HepG2 (cell line): ENCODE results near the gene PLPP3. TPM values are rescaled to one million over a fixed set of nuclear protein-coding genes. Genes with fewer than 3 reads are reported as not detected.

Source experiments
- CENPX ChIP-seq: sonication (generic); formaldehyde crosslinking; IDR thresholded peaks from 2 replicates; pipeline ENCODE4 v1.9.0; 2021; ENCODE audit warnings: mild to moderate bottlenecking, missing genetic modification reagents, moderate library complexity
- HNRNPK ChIP-seq: fragments of 200-400 bp; formaldehyde crosslinking; IDR thresholded peaks from 2 replicates; pipeline ENCODE4 v1.6.1; 2018; ENCODE audit warnings: low read length, low read depth, moderate library complexity, mild to moderate bottlenecking; ENCODE audit not compliant: poor library complexity, severe bottlenecking
- PRDM4 ChIP-seq: sonication (generic); formaldehyde crosslinking; IDR thresholded peaks from 2 replicates; pipeline ENCODE4 v1.9.0; 2021; ENCODE audit warnings: missing genetic modification reagents, borderline replicate concordance
- SP1 ChIP-seq, 2 experiments: fragments of 450-650 bp in 1 of 2; sonication (generic) in 1 of 2; formaldehyde crosslinking in 1 of 2; IDR thresholded peaks; 2 replicates each; pipeline versions ENCODE4 v1.4.0 to v1.6.1; 2016 to 2020; ENCODE audit warnings: missing genetic modification reagents in 1 of 2
- THAP7 ChIP-seq: sonication (generic); formaldehyde crosslinking; IDR thresholded peaks from 2 replicates; pipeline ENCODE4 v1.8.1; 2023; ENCODE audit warnings: mild to moderate bottlenecking, missing genetic modification reagents
- ZGPAT ChIP-seq: IDR thresholded peaks from 2 replicates; pipeline ENCODE4 v1.6.1; 2016; ENCODE audit warnings: mild to moderate bottlenecking
- ZMYM4 ChIP-seq: sonication (generic); formaldehyde crosslinking; IDR thresholded peaks from 2 replicates; pipeline ENCODE4 v1.8.1; 2023; ENCODE audit warnings: mild to moderate bottlenecking, missing genetic modification reagents
- ZNF160 ChIP-seq: sonication (generic); formaldehyde crosslinking; IDR thresholded peaks from 2 replicates; pipeline ENCODE4 v1.8.0; 2022; ENCODE audit warnings: mild to moderate bottlenecking, inconsistent platforms, missing genetic modification reagents
- ZNF569 ChIP-seq: sonication (generic); formaldehyde crosslinking; IDR thresholded peaks from 2 replicates; pipeline ENCODE4 v1.5.0; 2020; ENCODE audit warnings: mild to moderate bottlenecking, missing genetic modification reagents, moderate library complexity, borderline replicate concordance
- ZNF740 ChIP-seq: sonication (generic); formaldehyde crosslinking; IDR thresholded peaks from 2 replicates; pipeline ENCODE4 v1.4.0; 2020; ENCODE audit warnings: missing genetic modification reagents
- ZNF781 ChIP-seq: sonication (generic); formaldehyde crosslinking; IDR thresholded peaks from 2 replicates; pipeline ENCODE4 v1.5.1; 2020; ENCODE audit warnings: borderline replicate concordance, mild to moderate bottlenecking, missing genetic modification reagents; ENCODE audit errors: not compliant biosample characterization
- ZNF788 ChIP-seq: sonication (generic); formaldehyde crosslinking; IDR thresholded peaks from 2 replicates; pipeline ENCODE4 v1.5.0; 2020; ENCODE audit warnings: mild to moderate bottlenecking, missing genetic modification reagents, borderline replicate concordance
- ZSCAN25 ChIP-seq: sonication (generic); formaldehyde crosslinking; IDR thresholded peaks from 2 replicates; pipeline ENCODE4 v1.8.0; 2022; ENCODE audit warnings: mild to moderate bottlenecking, missing genetic modification reagents
- polyA plus RNA-seq, 8 experiments: library from polyadenylated mRNA; depleted of rRNA in 3 of 8; stranded (reverse) in 7 of 8; unstranded in 1 of 8; fragments of >200 nt; fragmentation: Illumina TruSeq in 4 of 8; extraction: Trizol in 4 of 8; gene quantifications; 2 replicates each; pipeline versions ENCODE4 v1.2.1 to v1.2.3, GENCODE V29; 2011 to 2016; ENCODE audit warnings: low read depth in 4 of 8, missing spikeins in 1 of 8, mixed read lengths in 1 of 8; ENCODE audit not compliant: insufficient read depth in 1 of 8
- total RNA-seq, 5 experiments: library from RNA; depleted of rRNA; stranded (reverse); fragments of >200 nt; fragmentation: Illumina TruSeq; extraction: Trizol; gene quantifications; 2 replicates each; pipeline ENCODE4 v1.2.3, GENCODE V29; 2016; ENCODE audit warnings: low read depth in 1 of 5
- TF ChIP-seq, protein P1 (sequence below): sonication (generic); formaldehyde crosslinking; IDR thresholded peaks from 2 replicates; pipeline ENCODE4 v1.4.0; 2020; ENCODE audit warnings: mild to moderate bottlenecking, missing genetic modification reagents

PLPP3 gene
- total and polyA plus RNA-seq, 2 of the 13 experiments (the other 11 are each of a cell fraction or from before 2014, with no cell fraction given) = 49.7 to 65.8 TPM

DNA sequence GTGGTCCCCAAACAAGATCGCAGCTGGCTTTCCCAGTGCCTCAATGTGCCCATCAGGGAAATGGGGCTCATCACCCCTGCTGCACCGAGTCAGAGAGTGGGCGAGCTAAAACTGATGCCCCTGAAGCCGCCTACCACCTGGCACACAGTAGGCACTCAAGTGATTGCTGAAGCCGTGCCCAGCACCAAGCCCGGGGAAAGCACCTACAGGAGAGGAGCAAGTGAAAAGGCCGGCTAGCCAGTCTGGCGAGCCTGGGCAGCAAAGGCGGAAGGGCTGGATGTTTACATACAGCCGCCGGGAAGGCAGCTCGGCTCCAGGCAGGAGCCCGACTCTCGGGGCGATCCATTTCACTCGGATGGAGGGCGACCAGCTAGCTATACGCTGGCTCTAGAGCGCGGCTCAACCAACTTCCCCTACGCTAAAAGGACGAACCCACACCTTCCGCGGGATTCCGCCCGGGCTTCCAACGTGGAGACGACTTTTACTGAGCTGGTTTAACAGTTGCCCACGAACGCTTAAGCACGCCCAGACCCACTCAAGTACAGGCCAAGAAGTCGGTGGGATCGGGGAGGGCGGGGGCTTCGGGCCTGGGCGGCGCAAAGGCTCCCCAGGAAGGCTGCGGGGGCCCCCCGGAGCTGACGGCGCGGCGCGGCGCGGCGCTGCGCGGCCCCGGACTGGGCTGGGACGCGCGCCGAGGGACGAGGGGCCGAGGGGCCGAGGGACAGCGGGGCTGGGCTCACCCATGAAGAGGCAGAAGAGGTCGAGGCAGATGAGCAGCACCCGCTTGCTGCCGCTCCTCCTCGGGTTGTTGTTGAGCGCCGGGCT lies 1.0 kb downstream of the PLPP3 start (continued):
- TF ChIP-seq, protein P1, sequence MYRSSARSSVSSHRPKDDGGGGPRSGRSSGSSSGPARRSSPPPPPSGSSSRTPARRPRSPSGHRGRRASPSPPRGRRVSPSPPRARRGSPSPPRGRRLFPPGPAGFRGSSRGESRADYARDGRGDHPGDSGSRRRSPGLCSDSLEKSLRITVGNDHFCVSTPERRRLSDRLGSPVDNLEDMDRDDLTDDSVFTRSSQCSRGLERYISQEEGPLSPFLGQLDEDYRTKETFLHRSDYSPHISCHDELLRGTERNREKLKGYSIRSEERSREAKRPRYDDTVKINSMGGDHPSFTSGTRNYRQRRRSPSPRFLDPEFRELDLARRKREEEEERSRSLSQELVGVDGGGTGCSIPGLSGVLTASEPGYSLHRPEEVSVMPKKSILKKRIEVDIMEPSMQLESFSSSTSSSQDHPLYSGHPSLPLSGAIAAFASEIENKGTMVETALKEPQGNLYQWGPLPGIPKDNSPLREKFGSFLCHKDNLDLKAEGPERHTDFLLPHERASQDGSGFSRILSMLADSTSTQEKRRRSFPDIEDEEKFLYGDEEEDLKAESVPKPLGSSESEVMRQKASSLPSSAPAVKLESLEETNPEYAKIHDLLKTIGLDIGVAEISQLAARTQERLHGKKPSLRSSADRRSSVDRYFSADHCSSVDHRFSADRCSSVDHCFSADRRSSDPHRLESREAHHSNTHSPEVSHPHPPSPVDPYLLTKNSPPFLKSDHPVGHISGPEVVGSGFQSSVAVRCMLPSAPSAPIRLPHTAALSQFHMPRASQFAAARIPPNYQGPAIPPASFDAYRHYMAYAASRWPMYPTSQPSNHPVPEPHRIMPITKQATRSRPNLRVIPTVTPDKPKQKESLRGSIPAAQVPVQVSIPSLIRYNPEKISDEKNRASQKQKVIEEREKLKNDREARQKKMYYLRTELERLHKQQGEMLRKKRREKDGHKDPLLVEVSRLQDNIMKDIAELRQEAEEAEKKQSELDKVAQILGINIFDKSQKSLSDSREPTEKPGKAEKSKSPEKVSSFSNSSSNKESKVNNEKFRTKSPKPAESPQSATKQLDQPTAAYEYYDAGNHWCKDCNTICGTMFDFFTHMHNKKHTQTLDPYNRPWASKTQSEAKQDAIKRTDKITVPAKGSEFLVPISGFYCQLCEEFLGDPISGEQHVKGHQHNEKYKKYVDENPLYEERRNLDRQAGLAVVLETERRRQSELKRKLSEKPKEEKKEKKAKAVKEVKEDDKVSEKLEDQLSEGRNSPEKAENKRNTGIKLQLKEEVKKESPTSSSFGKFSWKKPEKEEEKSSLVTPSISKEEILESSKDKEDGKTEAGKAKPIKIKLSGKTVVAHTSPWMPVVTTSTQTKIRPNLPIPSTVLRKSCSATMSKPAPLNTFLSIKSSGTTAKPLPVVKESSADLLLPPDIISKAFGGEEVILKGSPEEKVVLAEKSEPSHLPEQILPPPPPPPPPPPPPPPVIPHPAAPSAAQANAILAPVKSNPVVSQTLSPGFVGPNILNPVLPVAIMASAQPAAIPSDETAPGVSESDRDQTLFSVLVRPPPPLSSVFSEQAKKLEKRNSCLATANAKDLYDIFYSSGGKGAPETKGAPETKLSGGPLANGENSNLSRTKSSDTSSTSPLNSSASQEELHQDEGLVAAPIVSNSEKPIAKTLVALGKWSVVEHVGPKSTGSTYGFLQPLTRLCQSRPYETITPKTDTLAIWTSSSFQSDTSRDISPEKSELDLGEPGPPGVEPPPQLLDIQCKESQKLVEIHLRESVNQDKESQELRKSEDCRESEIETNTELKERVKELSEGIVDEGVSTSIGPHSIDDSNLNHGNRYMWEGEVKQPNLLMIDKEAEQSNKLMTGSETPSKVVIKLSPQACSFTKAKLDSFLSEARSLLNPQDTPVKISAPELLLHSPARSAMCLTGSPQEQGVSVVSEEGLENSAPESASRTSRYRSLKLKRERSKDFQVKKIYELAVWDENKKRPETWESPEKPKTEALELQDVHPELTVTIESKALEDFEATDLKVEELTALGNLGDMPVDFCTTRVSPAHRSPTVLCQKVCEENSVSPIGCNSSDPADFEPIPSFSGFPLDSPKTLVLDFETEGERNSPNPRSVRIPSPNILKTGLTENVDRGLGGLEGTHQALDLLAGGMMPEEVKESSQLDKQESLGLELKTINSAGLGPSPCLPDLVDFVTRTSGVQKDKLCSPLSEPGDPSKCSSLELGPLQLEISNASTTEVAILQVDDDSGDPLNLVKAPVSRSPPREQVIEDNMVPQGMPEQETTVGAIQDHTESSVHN (CRISPR knock-in tag) = no peak
- no peak for TF ChIP-seq CENPX (CRISPR knock-in tag)
- no peak for TF ChIP-seq HNRNPK
- TF ChIP-seq ZGPAT (CRISPR knock-in tag) = no peak
- TF ChIP-seq PRDM4 (CRISPR knock-in tag) = no peak
- TF ChIP-seq SP1 (IDR thresholded peaks at IDR 0.05) = no peak
- TF ChIP-seq SP1 (CRISPR knock-in tag; IDR thresholded peaks at IDR 0.05) = no peak
- TF ChIP-seq ZNF740 (CRISPR knock-in tag) = no peak
- TF ChIP-seq ZSCAN25 (CRISPR knock-in tag) = no peak; the same call in 1 of the 2 replicates
- no peak for TF ChIP-seq THAP7 (CRISPR knock-in tag)
- no peak for TF ChIP-seq ZMYM4 (CRISPR knock-in tag)
- TF ChIP-seq ZNF160 = no peak
- no peak for TF ChIP-seq ZNF569
- peak; percentile 43; the same call in 1 of the 2 replicates for TF ChIP-seq ZNF788 (CRISPR knock-in tag)
- no peak for TF ChIP-seq ZNF781 (CRISPR knock-in tag)
